ENCODE measurements around the gene TPH1.
"Not testable (repeated sequence)": the region's sequence is repeated elsewhere in the genome, so short reads cannot be mapped to it uniquely, and the experiment has no call there.

The TPH1 gene

GRCh38 chr11:18019650-18020049, 26.4 kb downstream of the TPH1 start:
- no peak for DNase-seq

- no peak for DNase-seq
Observed at GRCh38 chr11:18016789-18017188, 29.3 kb downstream of the TPH1 start.

- no peak for DNase-seq
Observed at GRCh38 chr11:18014876-18015275, 31.2 kb downstream of the TPH1 start.

- peak; percentile 62 for DNase-seq
Observed at GRCh38 chr11:18013790-18014507, 32.1 kb downstream of the TPH1 start.

- DNase-seq: peak; percentile 89
Observed at GRCh38 chr11:18012906-18013781, 32.9 kb downstream of the TPH1 start, which contains the start of gene SERGEF. SERGEF (minus strand) TSS chr11:18013047; CDS start chr11:18013010, 37 bp downstream.

GRCh38 chr11:18012122-18012905, 33.8 kb downstream of the TPH1 start:
- DNase-seq: peak; percentile 50

- no peak for DNase-seq
Observed at GRCh38 chr11:18011633-18012032, 34.4 kb downstream of the TPH1 start.

- DNase-seq: no peak
Observed at GRCh38 chr11:18010977-18011586, 35.0 kb downstream of the TPH1 start.

GRCh38 chr11:18010121-18010670, 35.9 kb downstream of the TPH1 start:
- DNase-seq: no peak

GRCh38 chr11:18005376-18006129, 40.5 kb downstream of the TPH1 start:
- DNase-seq: no peak

- no peak for DNase-seq
Observed at GRCh38 chr11:18001191-18001590, 44.9 kb downstream of the TPH1 start.

- DNase-seq: no peak
Observed at GRCh38 chr11:18000760-18001159, 45.3 kb downstream of the TPH1 start.

GRCh38 chr11:18000128-18000527, 45.9 kb downstream of the TPH1 start:
- not testable (repeated sequence) for DNase-seq

Measured in NCI-H1092 treated with DMSO at 0.1 percent for 48 hours (cell line).